ENCODE results near the gene NFIC. TPM values are rescaled to one million over a fixed set of nuclear protein-coding genes. Genes with fewer than 3 reads are reported as not detected.

Gene NFIC
- total RNA-seq, 6 donors from 2014 or later = 96.1 to 175 (median 154) TPM

DNA sequence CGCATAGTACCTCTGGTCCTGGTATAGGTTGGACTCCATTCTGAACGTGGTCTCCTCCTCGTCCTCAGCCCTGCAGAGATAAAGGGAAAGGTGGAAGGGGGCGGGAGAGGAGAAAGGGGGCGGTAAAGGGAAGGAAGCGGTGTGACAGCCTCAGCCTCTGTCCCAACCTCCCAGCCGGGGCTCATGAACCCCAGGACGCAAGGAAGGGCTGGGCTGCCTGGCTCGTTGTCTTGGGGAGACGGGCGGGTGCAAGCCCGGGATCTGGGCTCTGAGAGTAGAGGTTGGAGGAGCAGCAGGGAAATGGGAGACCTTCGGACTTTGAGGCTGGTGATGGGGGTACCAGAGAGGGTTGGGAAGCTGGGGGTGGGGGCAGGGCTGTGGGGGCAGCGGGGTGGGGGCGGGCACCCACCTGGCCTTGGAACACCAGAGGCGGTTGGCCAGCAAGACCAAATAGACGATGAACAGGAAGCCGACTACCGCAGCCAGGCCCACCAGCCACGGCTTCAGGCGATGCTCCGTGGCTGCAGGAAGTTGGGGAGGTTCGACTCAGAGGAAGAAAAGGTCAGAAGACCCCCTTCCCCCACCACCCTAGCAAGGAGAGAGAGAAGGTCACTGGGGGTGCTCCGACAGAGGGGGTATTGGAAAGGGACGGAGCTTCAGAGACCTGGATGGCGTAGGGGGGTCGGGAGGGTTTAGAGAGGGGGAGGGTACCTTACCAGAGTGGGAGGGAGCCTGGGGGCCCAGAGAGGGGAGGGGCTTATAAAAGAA, 112.2 kb downstream of the NFIC start:
- Histone ChIP-seq H3K4me1 (peaks cover 0 to 16% (median 0%) of the 10 kb centered on the region in 4 donors), H3K9me3 (no peaks in the 10 kb centered on the region), H3K27me3 (peaks cover 0 to 29% (median 10%) of the 10 kb centered on the region in 4 donors), H3K36me3 (no peaks in the 10 kb centered on the region), H3K4me3 (peak overlapping the region in 1 of 4 donors; percentile 1), H3K27ac (no peak overlapping the region)
- ATAC-seq (ENCODE audit: low FRiP score in 2 of 2) (no peak), DNase-seq (peak in 1 of 2 donors; percentile 51)
- WGBS, 2 donors = 10 to 25% methylated on average over 20 to 25 of the region's 27 CpGs
- TF ChIP-seq, protein P1, sequence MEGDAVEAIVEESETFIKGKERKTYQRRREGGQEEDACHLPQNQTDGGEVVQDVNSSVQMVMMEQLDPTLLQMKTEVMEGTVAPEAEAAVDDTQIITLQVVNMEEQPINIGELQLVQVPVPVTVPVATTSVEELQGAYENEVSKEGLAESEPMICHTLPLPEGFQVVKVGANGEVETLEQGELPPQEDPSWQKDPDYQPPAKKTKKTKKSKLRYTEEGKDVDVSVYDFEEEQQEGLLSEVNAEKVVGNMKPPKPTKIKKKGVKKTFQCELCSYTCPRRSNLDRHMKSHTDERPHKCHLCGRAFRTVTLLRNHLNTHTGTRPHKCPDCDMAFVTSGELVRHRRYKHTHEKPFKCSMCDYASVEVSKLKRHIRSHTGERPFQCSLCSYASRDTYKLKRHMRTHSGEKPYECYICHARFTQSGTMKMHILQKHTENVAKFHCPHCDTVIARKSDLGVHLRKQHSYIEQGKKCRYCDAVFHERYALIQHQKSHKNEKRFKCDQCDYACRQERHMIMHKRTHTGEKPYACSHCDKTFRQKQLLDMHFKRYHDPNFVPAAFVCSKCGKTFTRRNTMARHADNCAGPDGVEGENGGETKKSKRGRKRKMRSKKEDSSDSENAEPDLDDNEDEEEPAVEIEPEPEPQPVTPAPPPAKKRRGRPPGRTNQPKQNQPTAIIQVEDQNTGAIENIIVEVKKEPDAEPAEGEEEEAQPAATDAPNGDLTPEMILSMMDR (IDR thresholded peaks at IDR 0.05) = no peak
- TF ChIP-seq POLR2AphosphoS5 (IDR thresholded peaks at IDR 0.05) (no peak), POLR2A (IDR thresholded peaks at IDR 0.05) (no peak), EP300 (IDR thresholded peaks at IDR 0.05) (no peak)

DNA sequence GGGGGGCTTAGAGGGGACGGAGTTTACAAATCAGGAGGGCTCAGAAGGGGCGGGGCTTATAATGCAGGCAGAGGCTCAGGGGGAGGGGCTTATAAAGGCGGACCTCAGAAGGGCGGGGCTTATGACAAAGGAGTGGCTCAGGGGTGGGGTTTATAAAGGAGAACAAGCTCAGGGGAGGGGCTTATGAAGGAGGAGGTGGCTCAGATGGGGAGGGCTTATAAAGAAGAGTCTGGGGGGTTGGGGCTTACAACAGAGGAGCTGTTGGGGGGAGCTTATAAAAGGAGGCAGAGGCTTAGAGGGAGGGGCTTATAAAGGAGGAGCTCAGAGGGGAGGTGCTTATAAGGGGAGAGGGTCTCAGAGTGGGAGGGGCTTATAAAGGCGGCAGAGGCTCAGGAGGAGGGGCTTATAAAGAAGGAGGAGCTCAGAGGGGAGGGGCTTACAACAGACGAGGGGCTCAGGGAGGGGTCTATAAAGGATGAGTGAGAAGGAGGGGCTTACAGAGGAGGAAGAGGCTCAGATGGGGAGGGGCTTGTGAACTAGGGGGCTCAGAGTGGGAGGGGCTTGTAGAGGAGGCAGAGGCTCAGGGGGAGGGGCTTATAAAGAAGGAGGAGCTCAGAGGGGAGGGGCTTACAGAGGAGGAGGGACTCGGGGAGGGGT, 112.9 kb downstream of the NFIC start:
- Histone ChIP-seq H3K4me3 (peak overlapping the region in 1 of 4 donors; percentile 1), H3K4me1 (peaks cover 0 to 16% (median 0%) of the 10 kb centered on the region in 4 donors), H3K27me3 (peaks cover 0 to 29% (median 10%) of the 10 kb centered on the region in 4 donors), H3K9me3 (no peaks in the 10 kb centered on the region), H3K36me3 (no peaks in the 10 kb centered on the region), H3K27ac (no peak overlapping the region)
- TF ChIP-seq POLR2AphosphoS5 (IDR thresholded peaks at IDR 0.05) (no peak), POLR2A (IDR thresholded peaks at IDR 0.05) (no peak), EP300 (IDR thresholded peaks at IDR 0.05) (no peak)
- DNase-seq (no peak), ATAC-seq (ENCODE audit: low FRiP score in 2 of 2) (peak in 1 of 2 donors; percentile 20)
- 10 to 41% methylated on average over 6 to 7 of the region's 7 CpGs for WGBS, 2 donors

DNA sequence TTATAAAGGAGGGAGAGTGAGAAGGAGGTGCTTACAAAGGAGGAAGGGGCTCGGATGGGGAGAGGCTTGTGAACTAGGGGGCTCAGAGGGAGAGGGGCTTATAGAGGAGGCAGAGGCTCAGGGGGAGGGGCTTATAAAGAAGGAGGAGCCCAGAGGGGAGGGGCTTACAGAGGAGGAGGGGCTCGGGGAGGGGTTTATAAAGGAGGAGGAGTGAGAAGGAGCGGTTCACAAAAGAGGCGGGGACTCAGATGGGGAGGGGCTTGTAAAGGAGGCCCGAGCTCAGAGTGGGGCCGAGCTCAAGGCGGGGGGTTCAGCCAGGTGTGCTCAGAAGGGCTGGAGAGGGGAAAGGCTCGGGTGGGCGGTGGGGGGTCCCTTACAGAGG, 113.4 kb downstream of the NFIC start:
- Histone ChIP-seq H3K4me3 (no peak overlapping the region), H3K27ac (no peak overlapping the region), H3K4me1 (peaks cover 0 to 16% (median 0%) of the 10 kb centered on the region in 4 donors), H3K36me3 (no peaks in the 10 kb centered on the region), H3K27me3 (peaks cover 0 to 29% (median 10%) of the 10 kb centered on the region in 4 donors), H3K9me3 (no peaks in the 10 kb centered on the region)
- DNase-seq = no peak
- no peak for ATAC-seq (ENCODE audit: low FRiP score in 2 of 2)
- TF ChIP-seq, protein P1 (IDR thresholded peaks at IDR 0.05) = no peak
- no peak for TF ChIP-seq EP300 (IDR thresholded peaks at IDR 0.05)
- no peak for TF ChIP-seq POLR2AphosphoS5 (IDR thresholded peaks at IDR 0.05)
- no peak for TF ChIP-seq POLR2A (IDR thresholded peaks at IDR 0.05)
- WGBS, 2 donors = 23 to 58% methylated on average over 9 of the region's 9 CpGs

DNA sequence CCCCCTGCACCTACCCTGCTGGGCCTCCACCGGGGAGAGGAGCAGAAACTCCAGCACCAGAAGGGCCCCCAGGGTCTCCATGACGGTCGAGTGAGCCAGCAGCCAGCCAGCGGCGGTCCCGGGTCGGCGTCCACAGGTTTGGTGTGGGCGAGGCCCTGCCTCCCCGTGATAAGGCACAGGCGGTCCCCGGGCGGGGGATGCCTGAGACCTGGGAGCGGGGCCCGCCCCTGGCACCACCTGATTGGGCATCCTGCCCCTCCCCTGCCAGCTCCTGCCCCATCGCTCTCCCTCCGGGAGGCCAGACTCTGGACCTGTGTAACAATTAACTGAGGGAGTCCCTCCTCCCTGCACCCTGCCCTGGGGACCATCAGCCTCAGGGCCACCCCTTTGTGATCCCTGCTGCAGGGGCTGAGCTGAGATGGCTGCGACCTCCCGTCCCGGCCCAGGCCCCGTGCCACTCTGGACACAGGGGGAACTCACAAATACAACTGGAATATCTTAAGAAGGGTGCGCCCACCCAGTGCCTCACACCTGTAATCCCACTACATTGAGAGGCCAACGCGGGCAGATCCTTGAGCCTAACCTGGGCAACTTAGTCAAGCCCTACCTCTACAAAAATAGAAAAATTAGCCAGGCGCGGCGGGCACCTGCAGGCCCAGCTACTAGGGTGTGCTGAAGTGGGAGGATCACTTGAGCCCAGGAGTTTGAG, 114.2 kb downstream of the NFIC start, which contains the start of gene SMIM24:
Gene SMIM24 (minus strand): TSS at position 143 of the 709 bp plus-strand sequence. CDS start 62 bp downstream, at position 81.
- DNase-seq (peak in 1 of 2 donors; percentile 76), ATAC-seq (ENCODE audit: low FRiP score in 2 of 2) (no peak)
- Histone ChIP-seq H3K9me3 (no peaks in the 10 kb centered on the region), H3K27ac (no peak within 1 kb of the TSS), H3K4me1 (peaks cover 0 to 16% (median 0%) of the 10 kb centered on the region in 4 donors), H3K27me3 (peaks cover 0 to 29% (median 10%) of the 10 kb centered on the region in 4 donors), H3K36me3 (no peaks in the 10 kb centered on the region), H3K4me3 (no peak within 1 kb of the TSS)
- WGBS, 2 donors = 36 to 91% methylated on average over 7 to 26 of the region's 27 CpGs
- TF ChIP-seq POLR2A (IDR thresholded peaks at IDR 0.05) = no peak

DNA sequence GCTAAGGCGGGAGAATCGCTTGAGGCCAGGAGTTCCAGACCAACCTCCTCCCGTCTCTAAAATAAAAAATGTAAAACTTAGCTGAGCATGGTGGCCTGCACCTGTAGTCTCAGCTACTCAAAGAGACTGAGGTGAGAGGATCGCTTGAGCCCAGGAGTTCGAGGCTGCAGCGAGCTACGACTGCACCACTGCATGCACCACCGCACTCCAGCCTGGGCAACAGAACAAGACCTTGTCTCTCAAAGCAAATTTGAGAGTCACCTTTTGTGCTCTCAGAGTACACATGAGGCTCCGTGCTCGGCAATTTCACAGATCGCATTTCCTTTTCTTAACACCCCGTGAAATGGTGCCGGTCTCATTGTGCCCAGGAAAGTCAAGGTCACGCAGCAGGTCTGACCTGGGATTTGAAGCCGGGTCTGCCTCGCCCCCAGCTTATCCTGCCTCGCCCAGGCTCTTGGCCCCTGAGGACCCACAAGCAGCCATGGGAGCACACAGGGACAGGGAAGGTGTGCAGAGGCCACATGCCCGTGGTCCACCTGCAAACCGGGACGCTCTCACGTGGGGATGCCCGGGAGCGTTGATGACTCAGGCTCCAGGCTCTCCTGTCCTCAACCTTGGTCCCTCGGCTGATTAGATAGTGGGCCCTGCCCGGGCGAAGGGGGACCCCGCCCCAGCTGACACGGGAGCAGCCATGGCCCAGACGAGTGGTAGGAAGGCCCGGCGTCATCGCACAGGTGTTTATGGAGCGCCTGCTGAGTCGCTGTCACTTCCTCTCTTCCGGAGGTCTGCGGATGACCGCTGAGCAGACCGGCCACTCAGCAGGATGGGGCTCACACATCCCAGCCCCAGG, 115.1 kb downstream of the NFIC start:
- Histone ChIP-seq H3K9me3 (no peaks in the 10 kb centered on the region), H3K36me3 (no peaks in the 10 kb centered on the region), H3K4me3 (no peak overlapping the region), H3K4me1 (peaks cover 0 to 16% (median 0%) of the 10 kb centered on the region in 4 donors), H3K27ac (no peak overlapping the region), H3K27me3 (peaks cover 0 to 29% (median 10%) of the 10 kb centered on the region in 4 donors)
- TF ChIP-seq EP300 (IDR thresholded peaks at IDR 0.05) (no peak), POLR2A (IDR thresholded peaks at IDR 0.05) (no peak), POLR2AphosphoS5 (IDR thresholded peaks at IDR 0.05) (no peak)
- TF ChIP-seq, protein P1 (IDR thresholded peaks at IDR 0.05) = no peak
- ATAC-seq (ENCODE audit: low FRiP score in 2 of 2) (no peak), DNase-seq (peak in 1 of 2 donors; percentile 54)
- WGBS, 2 donors = 59 to 64% methylated on average over 25 to 29 of the region's 38 CpGs

All from upper lobe of left lung (tissue), 6 donors.